Lower lobe of right lung (tissue), 2 donors: ENCODE data around the gene PTMS. TPM values are rescaled to one million over a fixed set of nuclear protein-coding genes. Genes with fewer than 3 reads are reported as not detected.

Experiments used
- ATAC-seq, 2 donors: fragments of 200-7000 bp; cut with Tn5 transposase; one replicate each; pipeline ENCODE4 v1.9.1; 2020 to 2022; ENCODE audit warnings: mild to moderate bottlenecking in 2 of 2, moderate library complexity in 2 of 2
- DNase-seq: peaks from one replicate; pipeline ENCODE4 v3.0.0-alpha.2; 2020
- H3K27ac ChIP-seq: fragments of 200-600 bp; one replicate; pipeline ENCODE4 v1.8.0; 2022
- H3K27me3 ChIP-seq: fragments of 200-600 bp; one replicate; pipeline ENCODE4 v1.8.0; 2022; ENCODE audit warnings: low read depth
- H3K36me3 ChIP-seq: fragments of 200-600 bp; one replicate; pipeline ENCODE4 v1.8.0; 2022; ENCODE audit warnings: mild to moderate bottlenecking
- H3K4me1 ChIP-seq: fragments of 200-600 bp; one replicate; pipeline ENCODE4 v1.8.0; 2022
- H3K4me3 ChIP-seq: fragments of 200-600 bp; one replicate; pipeline ENCODE4 v1.8.0; 2022; ENCODE audit warnings: mild to moderate bottlenecking
- H3K9me3 ChIP-seq: fragments of 200-600 bp; one replicate; pipeline ENCODE4 v1.8.0; 2022
- CTCF ChIP-seq: fragments of 200-600 bp; IDR thresholded peaks from one replicate; pipeline ENCODE4 v1.8.0; 2022; ENCODE audit warnings: antibody characterized with exemption, mild to moderate bottlenecking
- intact Hi-C: fragments of 100-400 bp; cut with DNase I; formaldehyde crosslinking; loops from one replicate; pipeline ENCODE4 v1.11.0; 2022
- total RNA-seq: library from RNA; stranded (reverse); fragmentation: NEBNext Ultra II Directional; extraction: Animal tissue kit (Norgen Biotek cat#: 25700); gene quantifications from one replicate; pipeline ENCODE4 v1.2.1, GENCODE V29; 2021
- donor health status: DM: no; HTN: yes; CAD: no; lungs with severe emphysema.

Gene PTMS
- total RNA-seq, 1 donor from 2014 or later = 267 TPM

- H3K9me3 ChIP-seq = no peaks in the 10 kb centered on the region
- no peak for TF ChIP-seq CTCF
- no peak overlapping the region for H3K27ac ChIP-seq
Observed at GRCh38 chr12:6770600-6770999, 4.4 kb downstream of the PTMS start.

DNA sequence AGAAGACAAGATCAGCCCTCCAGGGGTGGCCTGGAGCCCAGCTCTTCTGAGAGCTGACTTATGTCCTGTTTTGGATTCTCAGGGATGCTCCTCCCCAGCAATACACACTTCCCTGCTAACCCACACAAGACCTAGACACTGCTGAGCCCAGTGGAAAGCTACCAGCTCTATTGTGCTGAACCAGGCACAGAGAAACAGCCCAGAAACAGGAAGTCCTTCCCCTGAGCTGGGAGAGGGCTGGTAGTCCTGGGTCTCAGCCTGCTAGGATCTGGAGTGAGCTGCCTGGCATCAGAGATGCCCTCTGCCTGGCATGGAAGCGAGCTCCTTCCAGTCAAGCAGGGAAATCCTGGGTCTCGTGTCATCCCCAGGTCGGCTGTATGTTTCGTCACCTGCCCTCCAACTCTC lies 4.9 kb downstream of the PTMS start:
- Histone ChIP-seq H3K9me3 (no peaks in the 10 kb centered on the region), H3K4me1 (peaks cover 41% of the 10 kb centered on the region), H3K27me3 (no peaks in the 10 kb centered on the region), H3K4me3 (no peak overlapping the region), H3K36me3 (peaks cover 21% of the 10 kb centered on the region), H3K27ac (peak overlapping the region; percentile 9)
- ATAC-seq (no peak), DNase-seq (no peak)
- intact Hi-C loops = no loop called here
- TF ChIP-seq CTCF = no peak

More at GRCh38 chr12:6770600-6770999, 4.4 kb downstream of the PTMS start:
- Histone ChIP-seq H3K36me3 (peaks cover 21% of the 10 kb centered on the region), H3K27me3 (no peaks in the 10 kb centered on the region), H3K4me1 (peaks cover 45% of the 10 kb centered on the region), H3K4me3 (no peak overlapping the region)
- ATAC-seq (no peak), DNase-seq (no peak)
- intact Hi-C loops = no loop called here

- H3K4me3 ChIP-seq = no peak overlapping the region
- peaks cover 41% of the 10 kb centered on the region for H3K4me1 ChIP-seq
- no peaks in the 10 kb centered on the region for H3K9me3 ChIP-seq
- ATAC-seq (no peak), DNase-seq (no peak)
- TF ChIP-seq CTCF = no peak
- intact Hi-C loops = no loop called here
- peak overlapping the region; percentile 9 for H3K27ac ChIP-seq
- H3K36me3 ChIP-seq = peaks cover 21% of the 10 kb centered on the region
- no peaks in the 10 kb centered on the region for H3K27me3 ChIP-seq
Observed at GRCh38 chr12:6771509-6772330, 5.6 kb downstream of the PTMS start.

- peaks cover 41% of the 10 kb centered on the region for H3K4me1 ChIP-seq
- no peak for ATAC-seq
- H3K9me3 ChIP-seq = no peaks in the 10 kb centered on the region
- peaks cover 21% of the 10 kb centered on the region for H3K36me3 ChIP-seq
- no peak for DNase-seq
- peak within 1 kb of the TSS; percentile 18 for H3K27ac ChIP-seq
- no peaks in the 10 kb centered on the region for H3K27me3 ChIP-seq
- peak within 1 kb of the TSS; percentile 30 for H3K4me3 ChIP-seq
- intact Hi-C loops = no loop called here
- TF ChIP-seq CTCF = no peak
Observed at GRCh38 chr12:6772331-6772695, 6.2 kb downstream of the PTMS start, which contains the start of gene LAG3. Gene LAG3, plus strand, starts transcription at chr12:6772520. Its CDS starts 333 bp downstream, at chr12:6772853.

- Histone ChIP-seq H3K4me1 (peaks cover 40% of the 10 kb centered on the region), H3K27ac (peak overlapping the region; percentile 18)
Observed at GRCh38 chr12:6772726-6773589, 6.8 kb downstream of the PTMS start.

More at GRCh38 chr12:6772726-6773589, 6.8 kb downstream of the PTMS start:
- Histone ChIP-seq H3K36me3 (peaks cover 21% of the 10 kb centered on the region), H3K27me3 (no peaks in the 10 kb centered on the region), H3K4me3 (peak overlapping the region; percentile 30), H3K9me3 (no peaks in the 10 kb centered on the region)
- TF ChIP-seq CTCF = no peak
- DNase-seq = no peak
- ATAC-seq = no peak
- intact Hi-C loops = no loop called here
